GM12864 (cell line): ENCODE data around the gene SCP2.
A peak's percentile ranks its signal among the peaks of the same experiment; 100 is the strongest.

ENCODE experiments used
- DNase-seq: peaks from one replicate; pipeline ENCODE4 v3.0.0-alpha.2; 2011; ENCODE audit warnings: low read depth
- H3K4me3 ChIP-seq: 2 replicates; pipeline ENCODE4 v1.5.1; 2011; ENCODE audit warnings: mild to moderate bottlenecking, low read depth, low read length, control low read depth
- TF ChIP-seq, protein P1 (sequence below): IDR thresholded peaks from 2 replicates; pipeline ENCODE4 v1.5.1; 2011; ENCODE audit warnings: low read depth, mild to moderate bottlenecking, moderate library complexity, low read length, control low read depth, inconsistent platforms; ENCODE audit errors: missing control alignments

SCP2 gene

DNA sequence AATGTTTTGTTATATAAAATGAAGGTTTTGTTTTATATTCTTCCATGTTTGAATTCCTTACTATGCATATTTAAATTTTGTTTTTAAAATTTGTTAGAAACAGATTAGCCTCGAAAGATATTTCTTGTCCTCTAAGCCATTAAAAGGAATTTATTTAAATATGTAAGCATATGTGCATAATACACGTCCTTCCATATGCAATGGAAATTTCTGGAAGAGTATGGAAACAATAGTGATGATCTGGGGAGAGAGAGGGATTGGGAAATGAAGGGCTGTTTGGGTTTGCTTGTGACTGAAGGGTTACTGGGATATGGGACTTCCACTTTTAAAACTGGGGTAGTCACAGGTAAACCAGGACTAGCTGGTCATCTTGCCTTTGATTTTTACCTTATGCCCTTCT is 26.7 kb upstream of the SCP2 start:
- H3K4me3 ChIP-seq = no peak overlapping the region
- TF ChIP-seq, protein P1, sequence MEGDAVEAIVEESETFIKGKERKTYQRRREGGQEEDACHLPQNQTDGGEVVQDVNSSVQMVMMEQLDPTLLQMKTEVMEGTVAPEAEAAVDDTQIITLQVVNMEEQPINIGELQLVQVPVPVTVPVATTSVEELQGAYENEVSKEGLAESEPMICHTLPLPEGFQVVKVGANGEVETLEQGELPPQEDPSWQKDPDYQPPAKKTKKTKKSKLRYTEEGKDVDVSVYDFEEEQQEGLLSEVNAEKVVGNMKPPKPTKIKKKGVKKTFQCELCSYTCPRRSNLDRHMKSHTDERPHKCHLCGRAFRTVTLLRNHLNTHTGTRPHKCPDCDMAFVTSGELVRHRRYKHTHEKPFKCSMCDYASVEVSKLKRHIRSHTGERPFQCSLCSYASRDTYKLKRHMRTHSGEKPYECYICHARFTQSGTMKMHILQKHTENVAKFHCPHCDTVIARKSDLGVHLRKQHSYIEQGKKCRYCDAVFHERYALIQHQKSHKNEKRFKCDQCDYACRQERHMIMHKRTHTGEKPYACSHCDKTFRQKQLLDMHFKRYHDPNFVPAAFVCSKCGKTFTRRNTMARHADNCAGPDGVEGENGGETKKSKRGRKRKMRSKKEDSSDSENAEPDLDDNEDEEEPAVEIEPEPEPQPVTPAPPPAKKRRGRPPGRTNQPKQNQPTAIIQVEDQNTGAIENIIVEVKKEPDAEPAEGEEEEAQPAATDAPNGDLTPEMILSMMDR = no peak
- no peak for DNase-seq

DNA sequence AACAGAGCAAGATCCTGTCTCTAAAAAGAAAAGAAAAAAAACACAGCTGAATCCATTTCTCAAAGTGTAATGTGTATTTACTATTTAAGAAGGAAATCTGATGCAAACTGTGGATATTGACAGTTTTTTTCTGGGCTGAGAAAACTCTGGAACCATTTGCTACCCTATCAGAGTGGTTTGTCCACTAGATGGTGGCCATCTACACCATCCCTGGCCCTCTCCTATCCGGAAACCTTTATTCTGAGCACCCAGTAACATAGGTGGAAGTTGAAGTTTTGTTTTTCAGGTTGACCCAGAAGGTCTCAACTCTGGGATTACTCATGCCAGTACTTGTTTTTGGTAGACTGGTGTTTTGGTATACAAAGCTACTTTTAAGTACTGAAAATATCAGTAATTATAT is 25.7 kb upstream of the SCP2 start:
- DNase-seq = no peak
- no peak overlapping the region for H3K4me3 ChIP-seq
- TF ChIP-seq, protein P1 = no peak

DNA sequence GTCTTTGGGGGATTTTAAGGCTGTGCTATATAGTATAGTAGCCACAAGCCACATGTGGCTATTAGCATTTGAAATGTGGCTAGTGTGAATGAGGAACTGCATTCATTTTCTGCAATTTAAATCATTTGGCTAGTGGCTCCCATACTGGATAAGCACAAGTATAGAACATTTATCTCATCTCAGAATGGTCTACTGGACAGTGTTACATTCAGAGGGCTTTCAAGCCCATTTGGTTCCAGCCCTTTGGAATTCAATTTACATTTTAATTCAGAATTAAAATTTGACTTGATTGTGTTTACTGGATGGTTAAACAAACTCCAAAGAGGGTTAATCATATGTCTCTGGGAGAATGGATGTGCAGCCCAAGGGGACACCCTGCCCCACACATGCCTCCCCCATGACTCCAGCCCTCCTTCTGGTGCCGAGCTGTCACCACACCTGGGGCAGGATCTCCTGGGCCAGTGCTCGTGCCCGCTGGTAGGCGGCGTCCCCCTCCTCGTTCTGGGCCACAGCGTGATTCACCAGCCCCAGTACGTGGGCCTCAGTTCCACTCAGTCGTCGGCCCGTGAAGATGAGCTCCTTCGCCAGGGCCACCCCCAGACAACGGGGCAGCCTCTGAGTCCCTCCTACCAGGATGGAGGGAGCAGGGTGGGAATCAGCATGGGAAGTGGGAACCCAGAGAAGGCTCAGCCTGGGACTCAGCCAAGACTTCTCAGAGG is 22.7 kb upstream of the SCP2 start:
- TF ChIP-seq, protein P1 = no peak
- no peak for DNase-seq
- no peak overlapping the region for H3K4me3 ChIP-seq

DNA sequence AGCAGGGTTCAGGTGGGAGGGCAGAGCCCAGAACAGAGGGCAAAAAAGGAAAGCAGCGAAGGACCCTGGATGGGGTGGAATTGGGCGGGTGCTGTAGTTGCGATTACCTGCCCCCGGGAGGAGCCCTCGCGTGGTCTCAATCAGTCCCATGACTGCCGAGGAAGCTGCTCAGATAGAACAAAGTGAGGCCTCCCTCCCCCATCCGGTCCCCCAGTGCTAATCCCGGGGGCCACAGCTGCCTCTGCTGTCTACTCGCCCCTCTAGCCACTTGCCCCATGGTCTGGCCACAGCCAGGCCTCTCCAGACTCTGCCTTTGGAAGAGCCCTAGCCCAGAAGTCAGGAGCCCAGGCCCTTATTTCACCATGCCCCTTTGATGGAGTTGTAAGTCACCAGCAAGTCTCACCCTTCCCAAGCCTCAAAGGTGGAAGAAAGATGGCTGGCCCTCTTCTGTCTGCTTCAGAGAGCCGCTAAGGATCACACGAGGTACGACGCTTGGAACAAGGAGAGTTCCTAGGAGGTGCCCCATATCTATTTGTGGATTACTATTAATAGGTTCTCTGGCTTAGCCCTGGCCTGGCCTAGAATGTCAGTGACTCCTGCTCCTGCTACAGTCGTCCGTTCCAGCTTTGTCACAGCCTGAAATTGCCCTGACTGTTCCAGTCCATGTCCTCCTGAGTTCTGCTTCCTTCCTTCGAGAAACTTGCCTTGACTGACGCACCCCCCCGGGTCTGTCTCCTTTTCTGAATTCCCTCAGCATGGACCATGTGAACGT is 22.0 kb upstream of the SCP2 start:
- no peak overlapping the region for H3K4me3 ChIP-seq
- TF ChIP-seq, protein P1 = peak; percentile 63
- DNase-seq = no peak

DNA sequence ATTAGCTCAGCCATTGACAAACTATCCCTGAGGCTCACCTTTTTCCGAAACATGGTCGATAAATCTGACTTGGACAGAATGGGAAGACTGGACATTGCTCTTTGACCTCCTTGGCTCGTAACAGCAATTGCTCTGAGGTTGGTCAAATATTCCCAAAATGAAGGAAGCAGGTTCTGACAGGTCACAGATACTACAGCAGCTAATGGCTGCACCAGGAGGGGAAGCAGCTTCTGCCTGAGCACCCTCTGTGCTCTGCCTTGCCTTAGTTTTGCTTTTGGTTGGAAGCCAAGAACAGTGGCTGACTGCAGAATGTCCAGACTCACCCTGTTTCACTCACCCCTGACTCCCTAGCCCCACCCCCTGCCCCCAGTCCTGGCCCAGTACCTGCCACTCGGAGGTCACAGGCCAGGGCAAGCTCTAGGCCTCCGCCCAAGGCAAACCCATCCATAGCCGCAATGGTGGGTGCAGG is 20.9 kb upstream of the SCP2 start:
- TF ChIP-seq, protein P1 = no peak
- H3K4me3 ChIP-seq = no peak overlapping the region
- no peak for DNase-seq

DNA sequence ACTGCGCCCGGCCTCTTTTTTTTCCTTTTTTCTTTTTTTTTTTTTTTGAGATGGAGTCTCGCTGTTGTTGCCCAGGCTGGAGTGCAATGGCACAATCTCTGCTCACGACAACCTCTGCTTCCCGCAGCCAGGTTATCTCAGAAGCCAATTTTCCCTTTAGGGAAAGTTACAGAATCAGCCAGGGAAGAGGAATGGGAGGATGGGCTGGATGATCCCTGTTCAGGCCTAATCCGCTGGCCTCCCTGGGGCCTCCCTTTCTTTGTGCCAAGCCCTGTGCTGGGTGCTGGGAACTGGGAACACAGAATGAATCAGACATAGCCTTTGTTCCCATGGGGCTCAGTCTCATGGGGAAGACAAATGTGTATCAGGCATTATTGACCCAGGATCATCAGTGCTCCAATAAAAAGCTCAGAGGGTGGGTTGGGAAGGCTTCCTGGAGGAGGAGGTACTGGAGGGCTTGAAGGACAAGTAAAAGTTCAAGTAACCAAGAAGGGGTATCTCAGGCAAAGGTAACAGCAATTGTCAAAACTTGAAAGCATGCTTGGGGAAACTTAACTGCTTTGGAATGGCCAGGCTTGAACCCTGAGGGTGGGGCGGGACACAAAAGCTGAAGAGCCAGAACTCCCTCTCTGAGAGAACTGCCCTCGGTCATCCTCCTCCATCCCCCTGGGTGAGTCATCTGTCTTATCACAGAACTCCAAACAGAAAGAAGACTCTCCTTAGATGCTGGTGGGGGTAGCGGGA is 19.8 kb upstream of the SCP2 start:
- TF ChIP-seq, protein P1 = no peak
- no peak for DNase-seq

More for the DNA sequence above, 19.8 kb upstream of the SCP2 start:
- H3K4me3 ChIP-seq = no peak overlapping the region
